ENCODE data around the gene NARS2.

The NARS2 gene

GRCh38 chr11:78476066-78476465, 98.6 kb downstream of the NARS2 start:
- no peak for DNase-seq
- in situ Hi-C loops (cut with HindIII; ENCODE audit: low pct_ligation_motif_present, low sequenced_read_pairs): no loop called here
- H3K27me3 ChIP-seq (replicated peaks): no peaks in the 10 kb centered on the region
- H3K4me3 ChIP-seq (ENCODE audit: low read depth, low read length): no peak overlapping the region
- H3K36me3 ChIP-seq (replicated peaks): no peaks in the 10 kb centered on the region
- TF ChIP-seq, protein P1, sequence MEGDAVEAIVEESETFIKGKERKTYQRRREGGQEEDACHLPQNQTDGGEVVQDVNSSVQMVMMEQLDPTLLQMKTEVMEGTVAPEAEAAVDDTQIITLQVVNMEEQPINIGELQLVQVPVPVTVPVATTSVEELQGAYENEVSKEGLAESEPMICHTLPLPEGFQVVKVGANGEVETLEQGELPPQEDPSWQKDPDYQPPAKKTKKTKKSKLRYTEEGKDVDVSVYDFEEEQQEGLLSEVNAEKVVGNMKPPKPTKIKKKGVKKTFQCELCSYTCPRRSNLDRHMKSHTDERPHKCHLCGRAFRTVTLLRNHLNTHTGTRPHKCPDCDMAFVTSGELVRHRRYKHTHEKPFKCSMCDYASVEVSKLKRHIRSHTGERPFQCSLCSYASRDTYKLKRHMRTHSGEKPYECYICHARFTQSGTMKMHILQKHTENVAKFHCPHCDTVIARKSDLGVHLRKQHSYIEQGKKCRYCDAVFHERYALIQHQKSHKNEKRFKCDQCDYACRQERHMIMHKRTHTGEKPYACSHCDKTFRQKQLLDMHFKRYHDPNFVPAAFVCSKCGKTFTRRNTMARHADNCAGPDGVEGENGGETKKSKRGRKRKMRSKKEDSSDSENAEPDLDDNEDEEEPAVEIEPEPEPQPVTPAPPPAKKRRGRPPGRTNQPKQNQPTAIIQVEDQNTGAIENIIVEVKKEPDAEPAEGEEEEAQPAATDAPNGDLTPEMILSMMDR (IDR thresholded peaks at IDR 0.05; ENCODE audit: low read depth, low read length, missing control alignments): no peak
- H3K27ac ChIP-seq: no peak overlapping the region

GRCh38 chr11:78474451-78474850, 100.2 kb downstream of the NARS2 start:
- no peak for DNase-seq
- in situ Hi-C loops (cut with HindIII; ENCODE audit: low pct_ligation_motif_present, low sequenced_read_pairs): no loop called here
- no peaks in the 10 kb centered on the region for H3K27me3 ChIP-seq (replicated peaks)
- no peak overlapping the region for H3K27ac ChIP-seq
- TF ChIP-seq, protein P1 (IDR thresholded peaks at IDR 0.05; ENCODE audit: low read depth, low read length, missing control alignments): no peak
- no peaks in the 10 kb centered on the region for H3K36me3 ChIP-seq (replicated peaks)
- H3K4me3 ChIP-seq (ENCODE audit: low read depth, low read length): no peak overlapping the region

- no peaks in the 10 kb centered on the region for H3K36me3 ChIP-seq (replicated peaks)
- H3K4me3 ChIP-seq (ENCODE audit: low read depth, low read length): no peak overlapping the region
- no peak for DNase-seq
- TF ChIP-seq, protein P1 (IDR thresholded peaks at IDR 0.05; ENCODE audit: low read depth, low read length, missing control alignments): no peak
- in situ Hi-C loops (cut with HindIII; ENCODE audit: low pct_ligation_motif_present, low sequenced_read_pairs): no loop called here
- H3K27me3 ChIP-seq (replicated peaks): no peaks in the 10 kb centered on the region
- no peak overlapping the region for H3K27ac ChIP-seq
Observed at GRCh38 chr11:78472905-78473304, 101.8 kb downstream of the NARS2 start.

DNA sequence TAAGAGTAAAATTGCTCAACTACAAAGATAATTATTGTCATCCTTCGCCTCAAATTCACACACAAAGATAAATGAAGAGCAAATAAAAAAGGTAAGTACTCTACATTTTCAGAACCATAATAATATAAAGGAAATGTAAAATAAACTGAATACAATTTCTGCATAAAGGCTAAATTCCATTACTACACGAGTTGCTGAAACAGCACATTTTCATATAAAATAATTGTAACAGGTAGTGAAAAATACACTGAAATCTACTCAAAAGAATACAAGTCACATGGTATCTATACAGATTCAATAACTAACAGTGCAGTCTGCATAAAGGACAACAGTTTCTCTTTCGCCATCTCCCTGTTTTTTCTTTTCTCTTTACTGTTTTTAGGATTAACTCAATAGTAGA, 102.3 kb downstream of the NARS2 start:
- H3K4me3 ChIP-seq (ENCODE audit: low read depth, low read length): no peak overlapping the region
- in situ Hi-C loops (cut with HindIII; ENCODE audit: low pct_ligation_motif_present, low sequenced_read_pairs): no loop called here
- TF ChIP-seq, protein P1 (IDR thresholded peaks at IDR 0.05; ENCODE audit: low read depth, low read length, missing control alignments): no peak
- no peaks in the 10 kb centered on the region for H3K36me3 ChIP-seq (replicated peaks)
- DNase-seq: no peak
- H3K27ac ChIP-seq: no peak overlapping the region
- H3K27me3 ChIP-seq (replicated peaks): no peaks in the 10 kb centered on the region

DNA sequence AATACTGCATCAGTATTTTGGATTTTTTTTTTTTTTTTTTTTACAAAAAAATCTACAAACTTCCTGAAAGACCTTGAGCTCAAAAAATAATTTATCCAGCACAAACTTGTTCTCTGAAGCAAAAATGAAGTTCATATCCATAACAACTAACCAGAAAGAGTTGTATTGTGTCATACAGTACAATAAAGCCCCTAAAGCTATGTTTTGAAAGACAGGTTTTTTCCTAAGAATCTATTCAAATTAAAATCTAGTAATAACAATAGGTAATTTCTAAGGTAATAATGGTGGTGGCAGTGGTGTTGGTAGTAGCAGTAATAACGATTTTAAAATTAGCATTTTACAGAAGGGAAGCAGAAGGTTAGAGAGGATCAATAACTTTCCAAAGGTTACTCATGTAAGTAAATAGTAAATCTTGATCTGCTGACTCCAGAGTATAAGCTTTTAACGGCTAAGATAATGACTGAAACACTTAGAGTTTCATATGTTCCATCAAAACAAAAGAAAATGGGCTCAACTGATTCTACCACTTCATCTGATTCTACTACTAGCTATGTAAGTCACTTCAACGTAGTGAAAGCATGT, 103.7 kb downstream of the NARS2 start:
- DNase-seq: no peak
- in situ Hi-C loops (cut with HindIII; ENCODE audit: low pct_ligation_motif_present, low sequenced_read_pairs): no loop called here

More for the DNA sequence above, 103.7 kb downstream of the NARS2 start:
- H3K36me3 ChIP-seq (replicated peaks): no peaks in the 10 kb centered on the region
- no peak overlapping the region for H3K27ac ChIP-seq
- H3K4me3 ChIP-seq (ENCODE audit: low read depth, low read length): no peak overlapping the region
- TF ChIP-seq, protein P1 (IDR thresholded peaks at IDR 0.05; ENCODE audit: low read depth, low read length, missing control alignments): no peak
- H3K27me3 ChIP-seq (replicated peaks): no peaks in the 10 kb centered on the region

Data from brain microvascular endothelial cell (primary cell).